Spleen (tissue), 11 donors: Measurements from ENCODE around the gene RNF227. TPM values are rescaled to one million over a fixed set of nuclear protein-coding genes. Genes with fewer than 3 reads are reported as not detected.

Source experiments
- DNase-seq: peaks from one replicate; pipeline ENCODE4 v3.0.0-alpha.2; 2020
- H3K27ac ChIP-seq, 8 donors: fragments of 200-600 bp; sonication (generic) in 7 of 8; 1 replicate in 4 of 8; 2 replicates in 4 of 8; pipeline versions ENCODE4 v1.5.0 to v1.8.0; 2016 to 2021; ENCODE audit warnings: inconsistent platforms in 4 of 8, mild to moderate bottlenecking in 4 of 8, moderate library complexity in 1 of 8
- H3K27me3 ChIP-seq, 7 donors: fragments of 200-600 bp; sonication (generic) in 6 of 7; replicated peaks in 1 of 7; 1 replicate in 4 of 7; 2 replicates in 3 of 7; pipeline versions ENCODE4 v1.5.0 to v1.8.0; 2016 to 2021; ENCODE audit warnings: inconsistent platforms in 3 of 7, mild to moderate bottlenecking in 1 of 7
- H3K36me3 ChIP-seq, 6 donors: fragments of 200-600 bp; sonication (generic) in 5 of 6; 1 replicate in 4 of 6; 2 replicates in 2 of 6; pipeline versions ENCODE4 v1.5.0 to v1.8.0; 2016 to 2021; ENCODE audit warnings: inconsistent platforms in 2 of 6
- H3K4me1 ChIP-seq, 6 donors: fragments of 200-600 bp; sonication (generic) in 5 of 6; 1 replicate in 3 of 6; 2 replicates in 3 of 6; pipeline versions ENCODE4 v1.5.0 to v1.8.0; 2016 to 2021; ENCODE audit warnings: inconsistent platforms in 3 of 6
- H3K4me3 ChIP-seq, 8 donors: fragments of 200-600 bp; sonication (generic) in 7 of 8; 1 replicate in 4 of 8; 2 replicates in 4 of 8; pipeline versions ENCODE4 v1.5.0 to v1.8.0; 2016 to 2021; ENCODE audit warnings: inconsistent platforms in 4 of 8, mild to moderate bottlenecking in 4 of 8, moderate library complexity in 2 of 8
- H3K9me3 ChIP-seq, 8 donors: fragments of 200-600 bp; sonication (generic) in 7 of 8; 1 replicate in 4 of 8; 2 replicates in 4 of 8; pipeline versions ENCODE4 v1.5.0 to v1.8.0; 2016 to 2021; ENCODE audit warnings: inconsistent platforms in 4 of 8
- CTCF ChIP-seq, 11 experiments: fragments of 200-600 bp in 7 of 11; fragments of 450-650 bp in 4 of 11; sonication (generic) in 4 of 11; IDR thresholded peaks in 8 of 11; conservative IDR thresholded peaks in 3 of 11; 1 replicate in 7 of 11; 2 replicates in 4 of 11; pipeline versions ENCODE4 v1.4.0 to v1.8.0; 2016 to 2021; ENCODE audit warnings: antibody characterized with exemption in 11 of 11, inconsistent platforms in 4 of 11, mild to moderate bottlenecking in 1 of 11
- POLR2A ChIP-seq, 3 donors: fragments of 450-650 bp; IDR thresholded peaks; one replicate each; pipeline ENCODE4 v1.5.1; 2017; ENCODE audit warnings: antibody characterized with exemption in 3 of 3, mild to moderate bottlenecking in 1 of 3
- POLR2AphosphoS5 ChIP-seq, 3 donors: sonication (generic); formaldehyde crosslinking; IDR thresholded peaks; one replicate each; pipeline ENCODE4 v1.5.1; 2017; ENCODE audit warnings: antibody characterized with exemption in 3 of 3
- WGBS, 5 donors: extraction: QIAGEN DNeasy Blood & Tissue Kit in 3 of 5; methylation state at CpG; one replicate each; pipeline versions ENCODE4 v1.1.5 to v1.1.7; 2013 to 2018; 5-methylcytosine and 5-hydroxymethylcytosine counted together
- intact Hi-C: fragments of 100-400 bp; cut with DNase I; formaldehyde crosslinking; loops from one replicate; pipeline ENCODE4 v1.15.0; 2023; ENCODE audit warnings: low total_unique reads
- polyA plus RNA-seq, 3 donors: library from polyadenylated mRNA; stranded (reverse); fragments of 200-250 nt; gene quantifications; one replicate each; pipeline ENCODE4 v1.2.1, GENCODE V29; 2013
- total RNA-seq, 7 donors: library from RNA; depleted of rRNA in 3 of 7; stranded (reverse); fragments of >200 nt in 3 of 7; fragmentation: NEBNext Ultra II Directional in 4 of 7; extraction: Animal tissue kit (Norgen Biotek cat#: 25700) in 4 of 7; gene quantifications; one replicate each; pipeline versions ENCODE4 v1.1.0 to v1.2.1, GENCODE V29; 2016 to 2021
- donor health status: healthy with polysubstance abuse.
- donor health status: DM: no; HTN: no; CAD: no; lungs with moderate emphysema.
- donor health status: DM: no; HTN: no; CAD: no.
- donor health status: Bipolar disorder and iron deficiency.
- donor health status: healthy.
- donor health status: DM: no; HTN: no; CAD: no.
- donor health status: DM: yes; HTN: yes; CAD: no.

RNF227 gene
- total and polyA plus RNA-seq, 10 donors: 2.4 to 20.7 (median 3.6) TPM

GRCh38 chr17:7909089-7909488 is 7.0 kb downstream of the RNF227 start:
- Histone ChIP-seq H3K27me3 (no peaks in the 10 kb centered on the region), H3K36me3 (peaks cover 0 to 85% (median 81%) of the 10 kb centered on the region in 6 donors), H3K27ac (no peak overlapping the region), H3K9me3 (no peaks in the 10 kb centered on the region), H3K4me3 (no peak overlapping the region), H3K4me1 (peaks cover 0 to 11% (median 5%) of the 10 kb centered on the region in 6 donors)
- peak in 1 of 3 donors; percentile 51 for TF ChIP-seq POLR2AphosphoS5 (IDR thresholded peaks at IDR 0.05)
- TF ChIP-seq POLR2A (IDR thresholded peaks at IDR 0.05): no peak
- TF ChIP-seq CTCF (IDR thresholded peaks at IDR 0.05 in 8 of 11, conservative IDR thresholded peaks at IDR 0.05 in 3 of 11): no peak
- WGBS, 5 donors: 91 to 97% (median 95%) methylated on average over 22 to 29 of the region's 29 CpGs
- intact Hi-C loops: no loop called here
- DNase-seq: no peak

GRCh38 chr17:7903154-7904103 is 12.7 kb downstream of the RNF227 start:
- WGBS, 5 donors: 89 to 94% (median 91%) methylated on average over 22 of the region's 22 CpGs
- DNase-seq: no peak
- H3K27ac ChIP-seq: no peak overlapping the region
- no peaks in the 10 kb centered on the region for H3K9me3 ChIP-seq
- intact Hi-C loops: no loop called here
- peaks cover 0 to 4% (median 0%) of the 10 kb centered on the region in 6 donors for H3K4me1 ChIP-seq
- no peak overlapping the region for H3K4me3 ChIP-seq
- no peaks in the 10 kb centered on the region for H3K27me3 ChIP-seq
- no peak for TF ChIP-seq POLR2AphosphoS5 (IDR thresholded peaks at IDR 0.05)
- no peak for TF ChIP-seq POLR2A (IDR thresholded peaks at IDR 0.05)
- TF ChIP-seq CTCF (IDR thresholded peaks at IDR 0.05 in 8 of 11, conservative IDR thresholded peaks at IDR 0.05 in 3 of 11): no peak
- peaks cover 2 to 100% (median 100%) of the 10 kb centered on the region in 6 donors for H3K36me3 ChIP-seq

GRCh38 chr17:7897773-7898172 is 18.3 kb downstream of the RNF227 start:
- Histone ChIP-seq H3K27me3 (no peaks in the 10 kb centered on the region), H3K9me3 (no peaks in the 10 kb centered on the region), H3K4me1 (peaks cover 0 to 14% (median 0%) of the 10 kb centered on the region in 6 donors), H3K36me3 (peaks cover 4 to 100% (median 98%) of the 10 kb centered on the region in 6 donors), H3K27ac (no peak overlapping the region), H3K4me3 (no peak overlapping the region)
- TF ChIP-seq CTCF (IDR thresholded peaks at IDR 0.05 in 8 of 11, conservative IDR thresholded peaks at IDR 0.05 in 3 of 11) (peak in 9 of 11 experiments; percentile 31 to 67 (median 47)), POLR2A (IDR thresholded peaks at IDR 0.05) (no peak)
- intact Hi-C loops: no loop called here
- no peak for DNase-seq
- WGBS, 5 donors: 49 to 71% (median 56%) methylated on average over 6 of the region's 6 CpGs

GRCh38 chr17:7897090-7897489 is 19.0 kb downstream of the RNF227 start:
- H3K27me3 ChIP-seq: no peaks in the 10 kb centered on the region
- no peak overlapping the region for H3K27ac ChIP-seq
- no peak overlapping the region for H3K4me3 ChIP-seq
- no peak for TF ChIP-seq POLR2AphosphoS5 (IDR thresholded peaks at IDR 0.05)
- no peak for TF ChIP-seq POLR2A (IDR thresholded peaks at IDR 0.05)
- no peak for TF ChIP-seq CTCF (IDR thresholded peaks at IDR 0.05 in 8 of 11, conservative IDR thresholded peaks at IDR 0.05 in 3 of 11)
- no peak for DNase-seq
- H3K4me1 ChIP-seq: peaks cover 0 to 14% (median 1%) of the 10 kb centered on the region in 6 donors
- WGBS, 5 donors: 93 to 95% (median 94%) methylated on average over 13 of the region's 13 CpGs
- no peaks in the 10 kb centered on the region for H3K9me3 ChIP-seq
- H3K36me3 ChIP-seq: peaks cover 4 to 100% (median 95%) of the 10 kb centered on the region in 6 donors
- intact Hi-C loops: no loop called here
